Measurements from ENCODE around the gene PTBP1. TPM values are rescaled to one million over a fixed set of nuclear protein-coding genes. Genes with fewer than 3 reads are reported as not detected.

PTBP1 gene
- total and polyA plus RNA-seq, 2 of the 13 experiments (the other 11 are each of a cell fraction or from before 2014, with no cell fraction given) = 195 to 288 TPM

- TF ChIP-seq ZBTB10 (CRISPR knock-in tag; IDR thresholded peaks at IDR 0.05; ENCODE audit: borderline replicate concordance) (no peak), KDM2A (CRISPR knock-in tag; IDR thresholded peaks at IDR 0.05; ENCODE audit: borderline replicate concordance, low read depth) (peak; percentile 75; the same call in 1 of the 2 replicates), KDM6A (CRISPR knock-in tag; IDR thresholded peaks at IDR 0.05; ENCODE audit: low read depth) (no peak), ZNF337 (CRISPR knock-in tag; IDR thresholded peaks at IDR 0.05; ENCODE audit: borderline replicate concordance, low read depth) (no peak), NCOA5 (CRISPR knock-in tag; IDR thresholded peaks at IDR 0.05) (no peak), KLF9 (CRISPR knock-in tag; IDR thresholded peaks at IDR 0.05; ENCODE audit: low read depth) (0 out of 2 replicates have a peak, but pooled peaks have one; percentile 44), NFATC3 (CRISPR knock-in tag; IDR thresholded peaks at IDR 0.05) (0 out of 2 replicates have a peak, but pooled peaks have one; percentile 71), MTA3 (CRISPR knock-in tag; IDR thresholded peaks at IDR 0.05) (no peak), RFXAP (CRISPR knock-in tag; IDR thresholded peaks at IDR 0.05; ENCODE audit: borderline replicate concordance) (0 out of 2 replicates have a peak, but pooled peaks have one; percentile 65), ASH2L (IDR thresholded peaks at IDR 0.05; ENCODE audit: insufficient read length, low read depth, low read length) (peak; percentile 34), ZNF687 (CRISPR knock-in tag; IDR thresholded peaks at IDR 0.05) (peak; percentile 98), ZNF614 (CRISPR knock-in tag; IDR thresholded peaks at IDR 0.05; ENCODE audit: borderline replicate concordance) (peak; percentile 80; the same call in 1 of the 2 replicates), ARID2 (CRISPR knock-in tag; IDR thresholded peaks at IDR 0.05; ENCODE audit: borderline replicate concordance) (0 out of 2 replicates have a peak, but pooled peaks have one; percentile 63), HNF4A (CRISPR knock-in tag; IDR thresholded peaks at IDR 0.05) (peak; percentile 42; the same call in 1 of the 2 replicates), AHR (CRISPR knock-in tag; IDR thresholded peaks at IDR 0.05) (0 out of 2 replicates have a peak, but pooled peaks have one; percentile 36), ZNF619 (CRISPR knock-in tag; IDR thresholded peaks at IDR 0.05) (no peak), ZNF737 (CRISPR knock-in tag; IDR thresholded peaks at IDR 0.05; ENCODE audit: borderline replicate concordance) (no peak), CBX5 (CRISPR knock-in tag; IDR thresholded peaks at IDR 0.05; ENCODE audit: borderline replicate concordance) (peak; percentile 60; the same call in 1 of the 2 replicates)
- TF ChIP-seq, protein P1, sequence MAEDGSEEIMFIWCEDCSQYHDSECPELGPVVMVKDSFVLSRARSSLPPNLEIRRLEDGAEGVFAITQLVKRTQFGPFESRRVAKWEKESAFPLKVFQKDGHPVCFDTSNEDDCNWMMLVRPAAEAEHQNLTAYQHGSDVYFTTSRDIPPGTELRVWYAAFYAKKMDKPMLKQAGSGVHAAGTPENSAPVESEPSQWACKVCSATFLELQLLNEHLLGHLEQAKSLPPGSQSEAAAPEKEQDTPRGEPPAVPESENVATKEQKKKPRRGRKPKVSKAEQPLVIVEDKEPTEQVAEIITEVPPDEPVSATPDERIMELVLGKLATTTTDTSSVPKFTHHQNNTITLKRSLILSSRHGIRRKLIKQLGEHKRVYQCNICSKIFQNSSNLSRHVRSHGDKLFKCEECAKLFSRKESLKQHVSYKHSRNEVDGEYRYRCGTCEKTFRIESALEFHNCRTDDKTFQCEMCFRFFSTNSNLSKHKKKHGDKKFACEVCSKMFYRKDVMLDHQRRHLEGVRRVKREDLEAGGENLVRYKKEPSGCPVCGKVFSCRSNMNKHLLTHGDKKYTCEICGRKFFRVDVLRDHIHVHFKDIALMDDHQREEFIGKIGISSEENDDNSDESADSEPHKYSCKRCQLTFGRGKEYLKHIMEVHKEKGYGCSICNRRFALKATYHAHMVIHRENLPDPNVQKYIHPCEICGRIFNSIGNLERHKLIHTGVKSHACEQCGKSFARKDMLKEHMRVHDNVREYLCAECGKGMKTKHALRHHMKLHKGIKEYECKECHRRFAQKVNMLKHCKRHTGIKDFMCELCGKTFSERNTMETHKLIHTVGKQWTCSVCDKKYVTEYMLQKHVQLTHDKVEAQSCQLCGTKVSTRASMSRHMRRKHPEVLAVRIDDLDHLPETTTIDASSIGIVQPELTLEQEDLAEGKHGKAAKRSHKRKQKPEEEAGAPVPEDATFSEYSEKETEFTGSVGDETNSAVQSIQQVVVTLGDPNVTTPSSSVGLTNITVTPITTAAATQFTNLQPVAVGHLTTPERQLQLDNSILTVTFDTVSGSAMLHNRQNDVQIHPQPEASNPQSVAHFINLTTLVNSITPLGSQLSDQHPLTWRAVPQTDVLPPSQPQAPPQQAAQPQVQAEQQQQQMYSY (CRISPR knock-in tag; IDR thresholded peaks at IDR 0.05) = peak; percentile 99
These were observed 18.2 kb upstream of the PTBP1 start (continued) for GRCh38 chr19:778910-779653.
